ENCODE results near the gene EMC8. TPM values are rescaled to one million over a fixed set of nuclear protein-coding genes. Genes with fewer than 3 reads are reported as not detected.

The EMC8 gene
- total and polyA plus RNA-seq, 2 donors from 2014 or later, result 20.9 to 24.7 TPM

GRCh38 chr16:85750827-85751697 is 48.3 kb downstream of the EMC8 start, which contains the start of gene C16orf74:
Gene C16orf74, minus strand, starts transcription at chr16:85751096. Its CDS starts 15,879 bp downstream, at chr16:85735217.
- H3K36me3 ChIP-seq (ENCODE audit: control insufficient read depth in 2 of 3, insufficient read depth in 3 of 3, low read length in 3 of 3), result no peaks in the 10 kb centered on the region
- no peaks in the 10 kb centered on the region for H3K27me3 ChIP-seq (ENCODE audit: control insufficient read depth, insufficient read depth, low read length)
- H3K9ac ChIP-seq (ENCODE audit: low read length in 3 of 3), result no peak within 1 kb of the TSS
- DNase-seq (peak in 4 of 5 donors; percentile 38 to 83 (median 66)), FAIRE-seq (no peak)
- no peak for TF ChIP-seq CTCF (IDR thresholded peaks at IDR 0.05; ENCODE audit: borderline replicate concordance, extremely low read depth, insufficient read depth)
- H3K4me1 ChIP-seq (ENCODE audit: control insufficient read depth in 2 of 3, insufficient read depth in 2 of 3, low read depth in 1 of 3, low read length in 3 of 3), result peaks cover 0 to 7% (median 2%) of the 10 kb centered on the region in 3 donors
- intact Hi-C loops (cut with DNase I), result no loop called here
- no peaks in the 10 kb centered on the region for H3K9me3 ChIP-seq (ENCODE audit: control insufficient read depth in 2 of 3, insufficient read depth in 1 of 3, low read length in 3 of 3)
- no peak within 1 kb of the TSS for H3K27ac ChIP-seq (ENCODE audit: low read depth in 2 of 2, low read length in 2 of 2)
- H3K4me3 ChIP-seq (ENCODE audit: low read length in 3 of 3), result peak within 1 kb of the TSS; percentile 11 to 53 (median 47)

GRCh38 chr16:85750146-85750826 is 49.1 kb downstream of the EMC8 start:
- FAIRE-seq (no peak), DNase-seq (peak; percentile 80 to 90 (median 80))
- Histone ChIP-seq H3K4me1 (ENCODE audit: control insufficient read depth in 2 of 3, insufficient read depth in 2 of 3, low read depth in 1 of 3, low read length in 3 of 3) (peaks cover 0 to 7% (median 2%) of the 10 kb centered on the region in 3 donors), H3K4me3 (ENCODE audit: low read length in 3 of 3) (peak overlapping the region; percentile 11 to 53 (median 47)), H3K9me3 (ENCODE audit: control insufficient read depth in 2 of 3, insufficient read depth in 1 of 3, low read length in 3 of 3) (no peaks in the 10 kb centered on the region), H3K27ac (ENCODE audit: low read depth in 2 of 2, low read length in 2 of 2) (no peak overlapping the region), H3K9ac (ENCODE audit: low read length in 3 of 3) (no peak overlapping the region), H3K36me3 (ENCODE audit: control insufficient read depth in 2 of 3, insufficient read depth in 3 of 3, low read length in 3 of 3) (no peaks in the 10 kb centered on the region), H3K27me3 (ENCODE audit: control insufficient read depth, insufficient read depth, low read length) (no peaks in the 10 kb centered on the region)
- intact Hi-C loops (cut with DNase I), result no loop called here
- TF ChIP-seq CTCF (IDR thresholded peaks at IDR 0.05; ENCODE audit: borderline replicate concordance, extremely low read depth, insufficient read depth), result no peak

- no peak for TF ChIP-seq CTCF (IDR thresholded peaks at IDR 0.05; ENCODE audit: borderline replicate concordance, extremely low read depth, insufficient read depth)
- Histone ChIP-seq H3K9ac (ENCODE audit: low read length in 3 of 3) (no peak overlapping the region), H3K4me3 (ENCODE audit: low read length in 3 of 3) (peak overlapping the region in 2 of 3 donors; percentile 11 to 53), H3K27ac (ENCODE audit: low read depth in 2 of 2, low read length in 2 of 2) (no peak overlapping the region), H3K27me3 (ENCODE audit: control insufficient read depth, insufficient read depth, low read length) (no peaks in the 10 kb centered on the region), H3K36me3 (ENCODE audit: control insufficient read depth in 2 of 3, insufficient read depth in 3 of 3, low read length in 3 of 3) (no peaks in the 10 kb centered on the region), H3K4me1 (ENCODE audit: control insufficient read depth in 2 of 3, insufficient read depth in 2 of 3, low read depth in 1 of 3, low read length in 3 of 3) (peaks cover 0 to 7% (median 2%) of the 10 kb centered on the region in 3 donors), H3K9me3 (ENCODE audit: control insufficient read depth in 2 of 3, insufficient read depth in 1 of 3, low read length in 3 of 3) (no peaks in the 10 kb centered on the region)
- no peak for FAIRE-seq
- intact Hi-C loops (cut with DNase I), result no loop called here
- DNase-seq, result peak in 1 of 5 donors; percentile 71
Observed at GRCh38 chr16:85749771-85750145, 49.6 kb downstream of the EMC8 start.

Measured in kidney (tissue), 14 donors.